A673 (cell line): ENCODE measurements around the gene TMTC4. TPM values are rescaled to one million over a fixed set of nuclear protein-coding genes. Genes with fewer than 3 reads are reported as not detected.
A peak's percentile ranks its signal among the peaks of the same experiment; 100 is the strongest.

Experiments used
- BruUV-seq: library from RNA; stranded (reverse); fragments of 400-500 nt; replicated peaks from 2 replicates; lab custom pipeline; 2021; lab: Mats Ljungman, UMichigan
- CTCF ChIA-PET: fragments of 300-600 bp; sonication (Branson Sonifier 250); formaldehyde crosslinking; loops from one replicate; lab custom pipeline; 2022; ENCODE audit warnings: antibody characterized with exemption; lab: Charles Lee
- POLR2A ChIA-PET: fragments of 300-600 bp; sonication (Branson Sonifier 250); formaldehyde crosslinking; loops from one replicate; lab custom pipeline; 2022; ENCODE audit warnings: antibody characterized with exemption; ENCODE audit not compliant: low non-redundant PET; lab: Charles Lee
- DNase-seq: peaks from one replicate; pipeline ENCODE4 v3.0.0-alpha.2; 2015; ENCODE audit warnings: low spot score
- H3K27ac ChIP-seq: fragments of 200-600 bp; sonication (generic); 2 replicates; pipeline ENCODE4 v1.5.1; 2016; ENCODE audit warnings: mixed run types, low read depth, mild to moderate bottlenecking, mixed read lengths, antibody characterized with exemption, low read length; ENCODE audit not compliant: poor library complexity, severe bottlenecking
- H3K27me3 ChIP-seq: fragments of 200-600 bp; sonication (generic); replicated peaks from 2 replicates; pipeline ENCODE4 v1.6.1; 2017; ENCODE audit warnings: mixed run types, low read depth, mild to moderate bottlenecking, mixed read lengths, antibody characterized with exemption, low read length; ENCODE audit not compliant: insufficient read depth, poor library complexity
- H3K36me3 ChIP-seq: fragments of 200-600 bp; sonication (generic); 2 replicates; pipeline ENCODE4 v1.6.1; 2016; ENCODE audit warnings: mixed run types, mild to moderate bottlenecking, mixed read lengths, antibody characterized with exemption, low read length; ENCODE audit not compliant: insufficient read depth, poor library complexity, severe bottlenecking
- H3K4me1 ChIP-seq: fragments of 200-600 bp; sonication (generic); 2 replicates; pipeline ENCODE4 v1.6.1; 2017; ENCODE audit warnings: mixed run types, mild to moderate bottlenecking, mixed read lengths, antibody characterized with exemption, low read length; ENCODE audit not compliant: insufficient read depth, poor library complexity, severe bottlenecking
- H3K4me3 ChIP-seq: fragments of 200-600 bp; sonication (generic); 2 replicates; pipeline ENCODE4 v1.5.1; 2016; ENCODE audit warnings: low read depth, mixed run types, mild to moderate bottlenecking, mixed read lengths, low read length; ENCODE audit not compliant: poor library complexity, severe bottlenecking
- H3K9me3 ChIP-seq: fragments of 200-600 bp; sonication (generic); 2 replicates; pipeline ENCODE4 v1.6.1; 2016; ENCODE audit warnings: mixed run types, low read depth, mild to moderate bottlenecking, mixed read lengths, antibody characterized with exemption, low read length; ENCODE audit not compliant: poor library complexity, severe bottlenecking
- CTCF ChIP-seq: fragments of 300-800, 200-600 bp; sonication (generic); conservative IDR thresholded peaks from 2 replicates; pipeline ENCODE4 v1.5.1; 2017; ENCODE audit warnings: low read depth, mild to moderate bottlenecking, antibody characterized with exemption, low read length, moderate library complexity, mixed read lengths
- EZH2 ChIP-seq: fragments of 200-600 bp; sonication (generic); IDR thresholded peaks from 2 replicates; pipeline ENCODE4 v1.6.1; 2017; ENCODE audit warnings: borderline replicate concordance, low read depth, mild to moderate bottlenecking, mixed read lengths, antibody characterized with exemption, low read length; ENCODE audit not compliant: poor library complexity, severe bottlenecking
- intact Hi-C: fragments of 100-400 bp; cut with micrococcal nuclease; formaldehyde crosslinking; loops from one replicate; pipeline ENCODE4 v1.10.0; 2022; ENCODE audit not compliant: unreplicated experiment
- total RNA-seq: library from RNA; stranded (reverse); gene quantifications from 2 replicates; pipeline ENCODE4 v1.2.3, GENCODE V29; 2021

TMTC4 gene
- total RNA-seq, 1 experiment from 2014 or later, result 21.3 TPM

- Histone ChIP-seq H3K27ac (no peak overlapping the region), H3K4me3 (no peak overlapping the region), H3K36me3 (peaks cover 33% of the 10 kb centered on the region), H3K27me3 (no peaks in the 10 kb centered on the region), H3K9me3 (no peaks in the 10 kb centered on the region), H3K4me1 (peaks cover 9% of the 10 kb centered on the region)
- POLR2A ChIA-PET, result no interaction called here
- BruUV-seq, result no TSS peak
- TF ChIP-seq CTCF (no peak), EZH2 (no peak)
- DNase-seq, result no peak
- intact Hi-C loops, result loop anchor here (5.0 kb wide), 1 partner anchor 61 kb away; no protein-coding TSS in a partner anchor
- CTCF ChIA-PET, result no interaction called here
Measured at GRCh38 chr13:100633461-100633860, 41.1 kb downstream of the TMTC4 start.

- TF ChIP-seq EZH2 (no peak), CTCF (peak; percentile 48)
- peaks cover 28% of the 10 kb centered on the region for H3K36me3 ChIP-seq
- H3K27me3 ChIP-seq, result no peaks in the 10 kb centered on the region
- BruUV-seq, result no TSS peak
- peak; percentile 85 for DNase-seq
- ChIA-PET CTCF (interaction anchor here (1.3 kb wide), 1 partner anchor 58 kb away, joined by 5 read pairs; no protein-coding TSS in a partner anchor), POLR2A (no interaction called here)
- intact Hi-C loops, result loop anchor here (5.0 kb wide), 1 partner anchor 58 kb away; no protein-coding TSS in a partner anchor
- H3K4me1 ChIP-seq, result peaks cover 10% of the 10 kb centered on the region
- H3K4me3 ChIP-seq, result no peak overlapping the region
- H3K27ac ChIP-seq, result no peak overlapping the region
- H3K9me3 ChIP-seq, result no peaks in the 10 kb centered on the region
Measured at GRCh38 chr13:100630555-100630954, 44.0 kb downstream of the TMTC4 start.

GRCh38 chr13:100627120-100627519 lies 47.5 kb downstream of the TMTC4 start:
- ChIA-PET POLR2A (no interaction called here), CTCF (interaction anchor here (0.6 kb wide), 1 partner anchor 198 kb away, joined by 12 read pairs; no protein-coding TSS in a partner anchor)
- TF ChIP-seq EZH2, result no peak
- no peak for TF ChIP-seq CTCF
- H3K4me1 ChIP-seq, result peaks cover 19% of the 10 kb centered on the region
- no peak overlapping the region for H3K4me3 ChIP-seq
- intact Hi-C loops, result no loop called here
- no peak overlapping the region for H3K27ac ChIP-seq
- no peaks in the 10 kb centered on the region for H3K27me3 ChIP-seq
- no TSS peak for BruUV-seq
- H3K36me3 ChIP-seq, result peaks cover 10% of the 10 kb centered on the region
- no peaks in the 10 kb centered on the region for H3K9me3 ChIP-seq
- no peak for DNase-seq
